HG02884 (cell line): ENCODE results near the gene ZSCAN5A.
"Not testable (repeated sequence)": the region's sequence is repeated elsewhere in the genome, so short reads cannot be mapped to it uniquely, and the experiment has no call there.

ENCODE experiments used
- ATAC-seq: cut with Tn5 transposase; IDR thresholded peaks from one replicate; pipeline ENCODE4 v1.9.1; 2021; ENCODE audit warnings: mild to moderate bottlenecking, moderate library complexity; ENCODE audit not compliant: unreplicated experiment

ZSCAN5A gene

DNA sequence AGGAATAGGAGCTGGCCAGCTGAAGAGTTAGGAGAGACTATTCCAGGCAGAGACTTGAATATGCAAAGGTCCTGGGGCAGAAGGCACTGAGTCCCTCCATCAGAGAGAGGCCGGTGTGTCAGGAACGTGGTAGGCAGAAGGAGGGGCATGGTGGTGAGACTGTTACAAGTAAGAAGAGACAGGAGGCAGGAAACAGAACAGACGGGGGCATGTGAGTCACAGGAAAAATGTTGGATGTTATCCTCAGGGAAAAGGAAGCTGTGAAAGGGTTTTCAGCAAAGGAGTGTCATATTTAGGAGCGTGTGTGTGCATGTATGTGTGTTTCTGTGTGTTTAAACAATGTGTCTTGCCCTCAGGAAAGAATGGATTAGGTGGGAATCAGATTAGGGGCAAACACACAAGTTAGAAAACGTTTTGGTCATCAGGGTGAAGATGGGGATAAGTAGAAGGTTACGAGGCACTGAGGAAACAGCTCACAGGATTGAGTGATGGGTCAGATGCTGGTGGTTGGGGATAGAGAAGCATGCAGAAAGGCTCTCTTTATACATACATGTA lies 41.0 kb downstream of the ZSCAN5A start:
- no peak for ATAC-seq

GRCh38 chr19:56272161-56272798 lies 42.4 kb downstream of the ZSCAN5A start, which contains the start of gene EDDM13:
Gene EDDM13, plus strand, starts transcription at chr19:56272748. Its CDS starts 87 bp downstream, at chr19:56272835.
- ATAC-seq = no peak

DNA sequence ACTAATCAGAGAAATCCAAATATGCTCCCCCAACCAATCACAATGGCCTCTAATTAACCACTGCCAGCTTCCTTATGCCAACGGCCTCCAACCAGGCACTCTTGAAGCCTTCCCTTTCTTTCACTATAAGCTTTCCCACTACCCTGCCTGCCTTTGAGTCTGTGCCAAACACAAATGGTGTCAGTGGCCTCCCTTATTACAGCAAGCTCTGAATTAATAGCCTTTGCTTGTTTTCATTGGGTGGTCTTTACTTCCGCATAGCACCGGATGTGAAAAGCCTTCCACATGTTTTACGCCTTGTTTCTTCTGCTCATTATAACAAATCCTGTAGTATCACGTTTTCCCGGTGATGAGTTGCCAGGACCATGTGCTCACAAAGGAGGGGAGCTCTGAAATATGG lies 43.5 kb downstream of the ZSCAN5A start:
- no peak for ATAC-seq

GRCh38 chr19:56270676-56271075 lies 44.0 kb downstream of the ZSCAN5A start:
- ATAC-seq = no peak

DNA sequence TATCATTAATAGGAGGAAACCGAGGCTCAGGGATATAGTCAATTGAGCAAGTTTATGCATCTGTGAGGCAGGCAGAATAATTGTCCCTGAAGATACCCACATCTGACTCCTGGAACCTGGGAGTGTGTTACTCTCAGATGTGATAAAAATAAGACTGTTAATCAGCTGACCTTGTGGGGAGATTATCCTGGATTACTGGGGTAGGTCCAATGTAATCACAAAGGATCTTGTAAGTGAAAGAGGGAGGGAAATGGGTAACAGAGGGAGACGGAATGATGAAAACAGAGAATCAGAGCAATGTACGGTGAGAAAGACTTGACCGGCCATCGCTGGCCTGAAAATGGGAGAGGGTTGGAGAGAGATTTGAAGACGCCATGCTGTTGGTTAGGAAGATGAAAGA lies 45.3 kb downstream of the ZSCAN5A start:
- no peak for ATAC-seq

DNA sequence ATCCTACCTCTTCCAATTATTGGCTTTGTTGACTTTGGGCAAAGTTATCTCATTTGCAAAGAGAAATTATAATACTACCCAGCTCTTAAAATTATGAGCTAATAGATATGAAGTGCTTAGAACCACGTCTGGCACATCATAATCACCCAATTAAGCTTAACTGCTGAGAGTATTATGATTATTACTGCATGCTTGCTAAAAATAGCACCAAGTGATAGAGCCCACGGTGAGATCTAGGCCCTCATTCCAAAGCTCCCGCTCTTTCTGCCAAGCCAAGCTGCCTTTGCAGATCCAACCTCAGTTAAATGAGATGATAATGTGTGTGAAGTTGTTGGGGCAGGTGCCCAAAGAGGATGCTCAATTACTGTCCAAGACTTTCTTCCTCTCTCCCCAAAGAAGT lies 48.6 kb downstream of the ZSCAN5A start:
- ATAC-seq = no peak

GRCh38 chr19:56263319-56263718 lies 51.3 kb downstream of the ZSCAN5A start:
- ATAC-seq = no peak

DNA sequence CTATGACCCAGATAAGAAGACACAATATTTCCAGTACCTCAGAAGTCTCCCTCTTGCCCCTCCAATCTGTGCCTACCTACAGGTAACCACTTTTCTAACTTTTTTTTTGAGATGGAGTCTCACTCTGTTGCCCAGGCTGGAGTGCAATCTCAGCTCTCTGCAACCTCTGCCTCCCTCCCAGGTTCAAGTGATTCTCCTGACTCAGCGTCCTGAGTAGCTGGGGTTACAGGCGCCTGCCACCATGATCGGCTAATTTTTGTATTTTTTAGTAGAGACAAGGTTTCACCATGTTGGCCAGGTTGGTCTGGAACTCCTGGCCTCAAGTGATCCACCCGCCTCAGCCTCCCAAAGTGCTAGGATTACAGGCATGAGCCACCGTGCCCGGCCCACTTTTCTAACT lies 52.7 kb downstream of the ZSCAN5A start:
- ATAC-seq = not testable (repeated sequence)

DNA sequence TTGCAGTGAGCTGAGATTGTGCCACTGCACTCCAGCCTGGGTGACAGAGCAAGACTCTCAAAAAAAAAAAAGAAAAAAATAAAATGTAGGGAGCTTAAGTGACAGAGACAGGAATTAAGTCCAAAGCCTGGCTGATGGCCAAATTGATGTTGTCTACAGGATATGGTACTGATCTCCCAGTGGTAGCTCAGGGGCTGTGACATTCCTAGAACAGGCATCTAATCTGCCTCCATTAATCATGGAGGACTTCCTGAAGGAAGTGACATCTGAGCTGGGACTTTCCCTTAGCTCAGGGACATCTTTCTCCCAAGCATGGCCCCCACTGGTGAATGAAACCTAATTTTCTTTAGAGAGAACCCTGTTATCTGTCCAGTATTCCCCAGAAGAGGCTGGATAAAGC lies 53.5 kb downstream of the ZSCAN5A start:
- ATAC-seq = no peak

DNA sequence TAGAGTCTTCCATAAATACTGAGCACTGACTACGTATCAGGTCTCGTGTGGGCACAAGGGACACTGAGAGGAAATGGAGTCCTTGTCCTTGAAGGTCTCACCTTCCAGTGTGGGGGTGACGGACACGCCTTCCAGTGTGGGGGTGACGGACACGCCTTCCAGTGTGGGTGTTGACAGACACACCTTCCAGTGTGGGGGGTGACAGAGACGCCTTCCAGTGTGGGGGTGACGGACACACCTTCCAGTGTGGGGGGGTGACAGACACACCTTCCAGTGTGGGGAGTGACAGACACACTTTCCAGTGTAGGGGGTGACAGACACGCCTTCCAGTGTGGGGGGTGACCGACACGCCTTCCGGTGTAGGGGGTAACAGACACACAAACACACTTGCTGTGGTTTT lies 56.4 kb downstream of the ZSCAN5A start:
- ATAC-seq = no peak

DNA sequence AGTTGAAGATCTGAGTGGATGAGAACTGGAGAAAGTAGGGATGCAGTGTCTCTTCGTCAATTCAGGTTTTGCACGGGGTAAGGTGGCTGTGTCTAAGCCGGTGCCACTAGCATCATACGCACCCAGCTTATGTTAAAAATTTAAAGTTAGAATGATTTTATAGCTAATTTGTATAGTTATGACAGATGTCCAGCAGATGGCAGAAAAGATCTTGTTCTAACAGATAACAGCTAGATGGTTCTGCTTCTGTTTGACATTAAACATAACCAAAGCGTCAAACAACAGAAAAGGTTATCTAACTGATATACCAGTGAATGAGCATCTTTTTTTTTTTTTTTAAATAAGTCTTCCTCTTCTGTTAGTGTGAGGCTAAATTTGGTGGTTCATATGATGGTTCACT lies 60.9 kb downstream of the ZSCAN5A start:
- ATAC-seq = no peak

GRCh38 chr19:56252699-56253422 lies 61.8 kb downstream of the ZSCAN5A start:
- ATAC-seq = no peak

DNA sequence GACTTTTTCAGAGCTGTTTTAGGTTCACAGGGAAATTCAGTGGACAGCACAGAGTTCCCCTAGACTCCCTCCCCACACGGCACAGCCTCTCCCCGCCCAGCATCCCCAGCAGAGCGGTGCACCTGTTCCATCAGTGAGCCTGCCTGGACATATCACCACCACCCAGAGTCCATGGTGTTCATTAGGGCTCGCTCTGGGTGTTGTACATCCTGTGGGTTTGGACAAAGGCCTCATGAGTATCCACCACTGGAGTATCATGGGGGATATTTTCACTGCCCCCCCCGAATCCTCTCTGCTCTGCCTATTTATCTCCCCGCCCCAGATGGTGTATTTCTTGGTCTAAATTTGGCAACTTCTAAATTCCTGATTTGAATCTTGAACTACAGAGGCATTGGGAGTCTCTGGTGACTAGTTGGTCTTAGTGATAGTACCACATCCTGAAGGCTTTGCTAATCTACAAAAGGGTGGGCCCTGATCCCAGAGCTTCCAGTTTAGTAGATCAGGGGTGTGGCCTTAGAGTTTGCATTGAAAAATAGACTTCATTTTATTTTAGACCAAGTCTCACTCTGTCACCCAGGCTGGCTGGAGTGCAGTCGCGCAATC lies 65.8 kb downstream of the ZSCAN5A start:
- ATAC-seq = not testable (repeated sequence)

DNA sequence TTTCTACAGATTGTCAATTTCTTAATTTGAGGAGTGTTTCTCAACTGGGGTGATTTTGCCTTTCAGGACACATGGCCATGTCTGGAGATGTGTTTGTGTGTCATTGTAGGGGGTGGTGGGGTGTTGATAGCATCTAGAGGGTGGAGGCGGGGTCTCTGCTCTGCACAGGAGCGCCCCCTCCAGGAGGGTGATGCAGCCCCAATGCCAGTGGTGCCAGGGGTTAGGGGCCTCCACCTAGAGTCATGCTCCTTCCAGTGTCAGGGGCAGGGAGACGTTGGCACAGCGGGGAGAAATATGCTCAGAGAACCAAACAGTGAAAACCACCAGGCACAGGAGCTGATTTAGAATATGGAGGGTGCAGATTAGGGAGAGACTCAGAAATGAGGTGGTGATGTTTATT lies 68.9 kb downstream of the ZSCAN5A start:
- not testable (repeated sequence) for ATAC-seq

DNA sequence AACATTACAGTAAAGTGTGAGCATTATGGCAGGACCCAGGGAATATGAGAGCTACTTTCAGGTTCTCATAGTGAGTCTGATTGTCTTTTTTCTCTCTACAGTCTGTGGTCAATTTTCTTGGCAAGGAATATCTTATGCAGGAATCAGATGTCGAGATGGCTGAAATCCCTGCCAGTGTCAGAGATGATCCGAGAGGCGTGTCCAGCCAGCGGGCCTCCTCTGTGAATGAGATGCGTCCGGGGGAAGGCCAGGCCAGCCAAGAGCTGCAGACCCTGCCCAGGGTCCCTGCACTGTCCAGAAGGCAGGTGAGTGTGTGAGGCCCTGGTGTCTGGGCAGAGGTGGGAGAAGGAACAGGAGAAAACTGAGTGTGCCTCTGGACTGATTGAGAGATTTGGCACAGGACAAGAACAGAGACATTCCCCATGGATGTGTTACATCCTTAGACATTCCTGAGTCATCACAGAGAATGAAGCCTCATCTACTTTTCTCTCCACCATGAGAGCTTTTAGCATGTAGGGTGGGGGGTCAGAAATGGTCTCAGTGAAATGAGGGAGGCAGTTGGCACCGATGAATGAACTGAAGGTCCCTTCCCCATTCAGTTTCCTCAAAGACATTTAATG lies 69.4 kb downstream of the ZSCAN5A start:
- ATAC-seq = no peak

DNA sequence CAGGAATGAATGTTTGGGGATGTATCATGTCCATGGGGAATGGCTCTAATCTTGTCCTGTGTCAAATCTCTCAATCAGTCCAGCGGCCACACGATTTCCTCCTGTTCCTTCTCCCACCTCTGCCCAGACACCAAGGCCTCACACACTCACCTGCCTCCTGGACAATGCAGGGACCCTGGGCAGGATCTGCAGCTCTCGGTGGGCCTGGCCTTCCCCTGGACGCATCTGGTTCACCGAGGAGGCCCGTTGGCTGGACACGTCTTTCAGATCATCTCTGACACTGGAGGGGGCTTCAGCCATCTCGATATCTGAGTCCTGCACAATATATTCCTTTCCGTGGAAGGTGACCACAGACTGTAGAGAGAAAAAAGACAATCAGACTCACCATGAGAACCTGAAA lies 91.2 kb downstream of the ZSCAN5A start:
- ATAC-seq = no peak

DNA sequence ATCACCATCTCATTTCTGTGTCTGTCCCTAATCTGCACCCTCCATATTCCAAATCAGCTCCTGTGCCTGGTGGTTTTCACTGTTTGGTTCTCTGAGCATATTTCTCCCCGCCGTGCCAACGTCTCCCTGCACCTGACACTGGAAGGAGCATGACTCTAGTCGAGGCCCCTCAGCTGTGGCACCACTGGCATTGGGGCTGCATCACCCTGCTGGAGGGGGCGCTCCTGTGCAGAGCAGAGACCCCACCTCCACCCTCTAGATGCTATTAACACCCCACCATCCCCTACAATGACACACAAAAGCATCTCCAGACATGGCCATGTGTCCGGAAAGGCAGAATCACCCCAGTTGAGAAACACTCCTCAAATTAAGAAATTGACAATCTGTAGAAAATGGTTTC lies 91.7 kb downstream of the ZSCAN5A start:
- no peak for ATAC-seq

GRCh38 chr19:56221851-56222250 lies 92.8 kb downstream of the ZSCAN5A start:
- no peak for ATAC-seq

DNA sequence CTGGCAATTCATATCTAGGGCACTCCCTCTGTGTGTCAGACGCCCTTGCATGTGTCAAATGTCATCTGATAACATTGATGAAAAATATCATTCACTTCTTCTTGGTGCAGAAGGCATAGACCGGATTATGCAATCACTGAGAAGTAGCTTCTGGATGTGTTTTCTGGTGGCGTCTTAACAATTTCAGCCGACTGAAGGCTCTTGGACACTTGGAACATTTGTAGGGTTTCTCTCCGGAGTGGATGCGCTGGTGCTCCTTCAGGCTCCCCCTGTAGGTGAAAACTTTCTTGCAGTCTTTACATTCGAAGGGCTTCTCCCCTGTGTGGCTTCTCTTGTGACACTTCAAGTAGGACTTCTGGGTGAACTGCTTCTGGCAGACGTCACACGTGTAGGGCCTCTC lies 93.2 kb downstream of the ZSCAN5A start:
- ATAC-seq = not testable (repeated sequence)

DNA sequence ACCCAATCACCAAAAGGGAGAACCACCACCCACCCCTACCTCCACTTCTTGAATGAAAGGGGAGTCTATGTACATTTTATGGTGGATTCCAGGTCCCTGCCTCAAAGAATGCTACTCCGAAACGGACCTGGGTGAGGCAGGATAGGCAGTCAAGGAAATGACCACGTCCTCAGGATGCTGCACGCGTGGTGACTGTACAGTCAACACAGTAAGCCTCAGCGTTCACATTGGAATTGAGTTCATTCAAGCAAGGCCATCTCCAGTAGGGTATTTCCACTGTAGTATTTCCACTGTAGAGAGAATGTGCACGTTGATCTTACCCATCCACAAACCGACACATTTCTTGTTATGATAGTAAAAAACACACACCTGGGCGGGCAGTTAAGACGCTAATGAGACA lies 95.7 kb downstream of the ZSCAN5A start:
- ATAC-seq = no peak
